ENCODE results near the gene ANKRA2.

The ANKRA2 gene

DNA sequence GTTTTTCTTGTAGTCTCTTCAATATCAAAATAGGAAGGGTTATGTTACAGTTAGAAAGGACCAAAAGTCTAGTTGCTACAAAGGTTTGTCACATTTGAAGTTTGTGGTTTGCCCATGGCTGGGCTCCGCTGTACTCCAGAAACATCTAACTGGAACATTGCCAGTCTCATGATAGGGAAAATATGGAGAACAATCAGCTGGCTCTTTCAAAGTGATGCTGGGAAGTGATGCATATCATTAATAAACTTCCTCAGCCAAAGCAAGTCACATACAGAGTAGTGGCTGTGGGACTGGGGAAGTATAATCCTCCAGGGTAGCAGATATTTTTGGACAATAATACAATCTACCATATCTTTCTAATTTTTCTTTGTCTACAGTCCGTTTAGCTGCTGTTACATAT lies 58.4 kb downstream of the ANKRA2 start:
- H3K4me1 ChIP-seq (ENCODE audit: control extremely low read depth in 1 of 4, control insufficient read depth in 4 of 4, insufficient read depth in 4 of 4, low read length in 3 of 4): no peaks in the 10 kb centered on the region
- ChIA-PET CTCF (interaction anchor here (1.1 to 2.2 kb wide), 3 partner anchors 10 to 16 kb away, joined by 3 to 5 read pairs (median 5); no protein-coding TSS in a partner anchor), POLR2A (no interaction called here)
- H3K9me3 ChIP-seq (ENCODE audit: control extremely low read depth in 1 of 5, control insufficient read depth in 4 of 5, insufficient read depth in 2 of 5, low read depth in 1 of 5, low read length in 4 of 5): no peaks in the 10 kb centered on the region
- no peak overlapping the region for H3K4me3 ChIP-seq (ENCODE audit: control insufficient read depth in 1 of 7, extremely low read depth in 1 of 7, insufficient read depth in 4 of 7, low read depth in 2 of 7, low read length in 6 of 7)
- WGBS (ENCODE audit: insufficient coverage): no CpG with 5 or more reads among the region's 2 CpGs
- H3K27ac ChIP-seq (ENCODE audit: insufficient read depth in 1 of 2, low read depth in 1 of 2, low read length in 2 of 2, poor library complexity in 1 of 2, severe bottlenecking in 2 of 2): no peak overlapping the region
- H3K27me3 ChIP-seq (replicated peaks in 2 of 5; ENCODE audit: control insufficient read depth in 4 of 5, insufficient read depth in 5 of 5, low read length in 4 of 5): no peaks in the 10 kb centered on the region
- no peak for DNase-seq
- H3K36me3 ChIP-seq (ENCODE audit: control insufficient read depth in 4 of 4, insufficient read depth in 4 of 4, low read length in 3 of 4): peaks cover 8 to 44% (median 27%) of the 10 kb centered on the region in 4 experiments

DNA sequence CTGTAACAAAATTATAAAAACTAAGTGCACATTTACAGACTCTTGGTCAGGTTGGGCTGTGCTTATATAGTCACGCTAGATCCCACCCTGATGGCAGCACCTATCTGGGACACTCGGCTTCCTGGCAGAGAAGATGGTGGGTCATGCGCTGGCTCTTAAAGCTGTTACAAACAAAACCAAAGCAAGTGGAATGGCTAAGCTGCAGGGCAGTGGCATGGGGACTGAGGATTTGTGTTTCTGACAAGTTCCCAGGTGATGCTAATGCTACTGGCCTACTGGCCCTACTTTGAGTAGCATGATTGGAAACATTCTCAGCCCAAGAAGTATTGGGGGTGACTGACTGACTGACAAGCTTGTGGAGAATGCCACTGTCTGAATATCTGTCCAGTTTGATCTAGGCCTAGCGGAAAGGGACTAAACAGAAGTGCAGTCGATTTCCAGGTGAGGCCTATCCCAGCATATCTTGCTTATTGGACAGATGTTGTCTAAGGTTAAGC lies 58.9 kb downstream of the ANKRA2 start:
- H3K9me3 ChIP-seq (ENCODE audit: control extremely low read depth in 1 of 5, control insufficient read depth in 4 of 5, insufficient read depth in 2 of 5, low read depth in 1 of 5, low read length in 4 of 5): no peaks in the 10 kb centered on the region
- no peak overlapping the region for H3K4me3 ChIP-seq (ENCODE audit: control insufficient read depth in 1 of 7, extremely low read depth in 1 of 7, insufficient read depth in 4 of 7, low read depth in 2 of 7, low read length in 6 of 7)
- 91% methylated on average over 5 of the region's 5 CpGs for WGBS (ENCODE audit: insufficient coverage)
- H3K27me3 ChIP-seq (replicated peaks in 2 of 5; ENCODE audit: control insufficient read depth in 4 of 5, insufficient read depth in 5 of 5, low read length in 4 of 5): no peaks in the 10 kb centered on the region
- H3K27ac ChIP-seq (ENCODE audit: insufficient read depth in 1 of 2, low read depth in 1 of 2, low read length in 2 of 2, poor library complexity in 1 of 2, severe bottlenecking in 2 of 2): no peak overlapping the region
- DNase-seq: no peak
- H3K4me1 ChIP-seq (ENCODE audit: control extremely low read depth in 1 of 4, control insufficient read depth in 4 of 4, insufficient read depth in 4 of 4, low read length in 3 of 4): no peaks in the 10 kb centered on the region
- POLR2A ChIA-PET: no interaction called here
- peaks cover 11 to 48% (median 28%) of the 10 kb centered on the region in 4 experiments for H3K36me3 ChIP-seq (ENCODE audit: control insufficient read depth in 4 of 4, insufficient read depth in 4 of 4, low read length in 3 of 4)
- CTCF ChIA-PET: interaction anchor here (1.1 to 1.7 kb wide), 2 partner anchors 11 to 16 kb away, joined by 3 to 5 read pairs; no protein-coding TSS in a partner anchor

Measured in common myeloid progenitor, CD34-positive (primary cell).